H1 (cell line): ENCODE results near the gene KIF26B. TPM values are rescaled to one million over a fixed set of nuclear protein-coding genes. Genes with fewer than 3 reads are reported as not detected.

Experiments
- CTCF ChIA-PET: fragments of 300-600 bp; sonication (Branson Sonifier 250); formaldehyde crosslinking; loops from one replicate; lab custom pipeline; 2021; ENCODE audit not compliant: partially characterized antibody; lab: Charles Lee
- POLR2A ChIA-PET: fragments of 300-600 bp; sonication (Branson Sonifier 250); formaldehyde crosslinking; loops from one replicate; lab custom pipeline; 2021; ENCODE audit warnings: inconsistent platforms; ENCODE audit not compliant: partially characterized antibody; lab: Charles Lee
- DNase-seq, 2 experiments: peaks; one replicate each; pipeline versions ENCODE4 v3.0.0 to v3.0.0-alpha.2; 2010 to 2022; ENCODE audit warnings: low spot score in 2 of 2, low read depth in 1 of 2, mixed read lengths in 1 of 2
- FAIRE-seq: peaks from 2 replicates; lab custom pipeline; 2011; peaks lifted over from hg19 to GRCh38; lab: Jason Lieb, UNC
- H2AFZ ChIP-seq: 2 replicates; pipeline ENCODE4 v1.8.1; 2012; ENCODE audit warnings: low read length, inconsistent platforms
- H2AK5ac ChIP-seq: 2 replicates; pipeline ENCODE4 v1.6.1; 2013; ENCODE audit warnings: low read depth, low read length
- H2BK120ac ChIP-seq: replicated peaks from 2 replicates; pipeline ENCODE3; 2013; ENCODE audit warnings: low read depth, low read length, inconsistent platforms
- H2BK12ac ChIP-seq: 2 replicates; pipeline ENCODE4 v1.6.1; 2013; ENCODE audit warnings: low read depth, low read length
- H2BK15ac ChIP-seq: 2 replicates; pipeline ENCODE4 v1.6.1; 2013; ENCODE audit warnings: low read length
- H2BK20ac ChIP-seq: 2 replicates; pipeline ENCODE4 v1.6.1; 2013; ENCODE audit warnings: low read length
- H2BK5ac ChIP-seq: 2 replicates; pipeline ENCODE4 v1.6.1; 2013; ENCODE audit warnings: low read depth, low read length
- H3K14ac ChIP-seq: 2 replicates; pipeline ENCODE4 v1.6.1; 2013; ENCODE audit warnings: inconsistent platforms; ENCODE audit not compliant: insufficient read length
- H3K18ac ChIP-seq: 2 replicates; pipeline ENCODE4 v1.6.1; 2013; ENCODE audit warnings: low read length; ENCODE audit errors: extremely low read depth
- H3K23ac ChIP-seq: 2 replicates; pipeline ENCODE4 v1.6.1; 2013; ENCODE audit warnings: inconsistent platforms; ENCODE audit not compliant: insufficient read length
- H3K23me2 ChIP-seq: 2 replicates; pipeline ENCODE4 v1.6.1; 2013; ENCODE audit warnings: low read depth, low read length
- H3K27ac ChIP-seq: 2 replicates; pipeline ENCODE4 v1.6.1; 2011; ENCODE audit warnings: low read depth, low read length, inconsistent platforms
- H3K27me3 ChIP-seq, 4 experiments: replicated peaks in 1 of 4; 1 replicate in 1 of 4; 2 replicates in 3 of 4; pipeline versions ENCODE4 v1.6.1 to v1.8.1; 2011 to 2013; ENCODE audit warnings: low read length in 3 of 4, mild to moderate bottlenecking in 3 of 4, inconsistent platforms in 2 of 4, mixed read lengths in 2 of 4, moderate library complexity in 1 of 4; ENCODE audit not compliant: control insufficient read depth in 3 of 4, insufficient read depth in 3 of 4; ENCODE audit errors: extremely low read depth in 1 of 4
- H3K36me3 ChIP-seq, 4 experiments: 2 replicates each; pipeline versions ENCODE4 v1.6.1 to v1.8.1; 2011 to 2013; ENCODE audit warnings: mild to moderate bottlenecking in 4 of 4, low read length in 3 of 4, moderate library complexity in 2 of 4, control low read depth in 1 of 4, inconsistent platforms in 1 of 4; ENCODE audit not compliant: insufficient read depth in 4 of 4, control insufficient read depth in 2 of 4
- H3K4ac ChIP-seq: replicated peaks from 2 replicates; pipeline ENCODE3; 2013; ENCODE audit warnings: low read length, low read depth, mixed read lengths, inconsistent platforms; ENCODE audit not compliant: insufficient read length
- H3K4me1 ChIP-seq, 4 experiments: replicated peaks in 1 of 4; 1 replicate in 1 of 4; 2 replicates in 3 of 4; pipeline versions ENCODE4 v1.6.1 to v1.8.1; 2011 to 2013; ENCODE audit warnings: low read length in 3 of 4, inconsistent platforms in 2 of 4, mixed read lengths in 1 of 4; ENCODE audit not compliant: insufficient read depth in 4 of 4, control insufficient read depth in 3 of 4
- H3K4me2 ChIP-seq, 2 experiments: 2 replicates each; pipeline versions ENCODE4 v1.6.1 to v1.8.1; 2011 to 2013; ENCODE audit warnings: low read depth in 2 of 2, low read length in 2 of 2, control low read depth in 1 of 2, inconsistent platforms in 1 of 2, mild to moderate bottlenecking in 1 of 2; ENCODE audit not compliant: insufficient read depth in 1 of 2
- H3K4me3 ChIP-seq, 4 experiments: fragments of 200-600, 300-600 bp in 1 of 4; sonication (generic), shearing (Covaris generic), sonication (Bioruptor Twin) in 1 of 4; 2 replicates each; pipeline versions ENCODE4 v1.5.1 to v1.8.1; 2011 to 2016; ENCODE audit warnings: low read length in 4 of 4, low read depth in 3 of 4, control low read depth in 2 of 4, inconsistent platforms in 2 of 4, mild to moderate bottlenecking in 2 of 4, mixed read lengths in 1 of 4, moderate library complexity in 1 of 4; ENCODE audit not compliant: insufficient read depth in 2 of 4; ENCODE audit errors: extremely low read depth in 1 of 4
- H3K56ac ChIP-seq: replicated peaks from 2 replicates; pipeline ENCODE3; 2013; ENCODE audit warnings: low read depth, mild to moderate bottlenecking, mixed read lengths, low read length, inconsistent platforms; ENCODE audit not compliant: insufficient read length
- H3K79me1 ChIP-seq: 2 replicates; pipeline ENCODE4 v1.6.1; 2013; ENCODE audit warnings: low read depth, low read length, control low read depth
- H3K79me2 ChIP-seq, 2 experiments: 2 replicates each; pipeline versions ENCODE4 v1.6.1 to v1.8.1; 2012 to 2013; ENCODE audit warnings: low read length in 2 of 2, mild to moderate bottlenecking in 2 of 2, inconsistent platforms in 1 of 2; ENCODE audit not compliant: insufficient read depth in 2 of 2, control insufficient read depth in 1 of 2
- H3K9ac ChIP-seq, 4 experiments: replicated peaks in 1 of 4; 1 replicate in 1 of 4; 2 replicates in 3 of 4; pipeline versions ENCODE4 v1.6.1 to v1.8.1; 2011 to 2013; ENCODE audit warnings: low read depth in 3 of 4, low read length in 3 of 4, control low read depth in 2 of 4, mild to moderate bottlenecking in 2 of 4, moderate library complexity in 2 of 4, inconsistent platforms in 1 of 4; ENCODE audit errors: extremely low read depth in 1 of 4
- H3K9me3 ChIP-seq, 2 experiments: 2 replicates each; pipeline versions ENCODE4 v1.6.1 to v1.8.1; 2012 to 2013; ENCODE audit warnings: mild to moderate bottlenecking in 2 of 2, moderate library complexity in 2 of 2, control low read depth in 1 of 2, inconsistent platforms in 1 of 2, low read depth in 1 of 2, low read length in 1 of 2, mixed read lengths in 1 of 2; ENCODE audit not compliant: insufficient read depth in 2 of 2
- H4K20me1 ChIP-seq, 2 experiments: replicated peaks in 1 of 2; 2 replicates each; pipeline versions ENCODE3 to v1.8.1; 2011 to 2013; ENCODE audit warnings: inconsistent platforms in 2 of 2, low read length in 2 of 2, mild to moderate bottlenecking in 1 of 2; ENCODE audit not compliant: insufficient read depth in 2 of 2, control insufficient read depth in 1 of 2
- H4K5ac ChIP-seq: 2 replicates; pipeline ENCODE4 v1.6.1; 2013; ENCODE audit warnings: low read length, low read depth, mixed read lengths, inconsistent platforms; ENCODE audit not compliant: insufficient read length
- H4K8ac ChIP-seq: 2 replicates; pipeline ENCODE4 v1.8.0; 2013; ENCODE audit warnings: mild to moderate bottlenecking, moderate library complexity, low read length, inconsistent platforms; ENCODE audit not compliant: insufficient read depth; ENCODE audit errors: extremely low read depth
- H4K91ac ChIP-seq: replicated peaks from 2 replicates; pipeline ENCODE3; 2013; ENCODE audit warnings: low read length, mixed read lengths, inconsistent platforms; ENCODE audit not compliant: insufficient read length
- RAD21 ChIP-seq, 2 experiments: IDR thresholded peaks in 1 of 2; conservative IDR thresholded peaks in 1 of 2; 2 replicates each; pipeline ENCODE4 v1.6.1; 2011; ENCODE audit warnings: low read depth in 2 of 2, low read length in 2 of 2, improper control_type of control experiment in 1 of 2, inconsistent platforms in 1 of 2, mild to moderate bottlenecking in 1 of 2, moderate library complexity in 1 of 2
- WGBS, 2 experiments: shearing (Covaris generic) in 1 of 2; methylation state at CpG; one replicate each; pipeline versions ENCODE4 v1.1.6 to v1.1.7; 2013 to 2015; ENCODE audit warnings: low lambda C conversion rate in 2 of 2, mixed read lengths in 2 of 2, inconsistent platforms in 1 of 2, low coverage in 1 of 2, missing lambda C conversion rate in 1 of 2; ENCODE audit not compliant: insufficient replicate concordance in 2 of 2, insufficient coverage in 1 of 2, insufficient read length in 1 of 2; ENCODE audit errors: extremely low coverage in 1 of 2, missing lambda C conversion rate in 1 of 2; 5-methylcytosine and 5-hydroxymethylcytosine counted together
- polyA plus RNA-seq, 7 experiments: library from polyadenylated mRNA; depleted of rRNA in 3 of 7; stranded (reverse) in 5 of 7; unstranded in 2 of 7; fragments of >200 nt in 5 of 7; fragments of 200-250 nt in 2 of 7; gene quantifications; 1 replicate in 5 of 7; 2 replicates in 1 of 7; 4 replicates in 1 of 7; pipeline versions ENCODE4 v1.2.1 to v1.2.3, GENCODE V29; 2011 to 2013; ENCODE audit warnings: missing spikeins in 2 of 7, mixed read lengths in 2 of 7
- total RNA-seq: library from RNA; stranded (reverse); fragmentation: NEBNext Ultra II Directional; extraction: Animal tissue kit (Norgen Biotek cat#: 25700); gene quantifications from 2 replicates; pipeline ENCODE4 v1.2.1, GENCODE V29; 2021
- TF ChIP-seq, protein P1 (sequence below): IDR thresholded peaks from 2 replicates; pipeline ENCODE4 v1.6.1; 2011; ENCODE audit warnings: low read depth, mild to moderate bottlenecking, low read length; ENCODE audit not compliant: insufficient read depth
- TF ChIP-seq, protein P2 (sequence below), 3 experiments: IDR thresholded peaks; 1 replicate in 2 of 3; 2 replicates in 1 of 3; pipeline versions ENCODE4 v1.5.1 to v1.6.1; 2011; ENCODE audit warnings: low read length in 3 of 3, mild to moderate bottlenecking in 3 of 3, inconsistent platforms in 2 of 3, low read depth in 1 of 3, moderate library complexity in 1 of 3; ENCODE audit not compliant: insufficient read depth in 1 of 3; ENCODE audit errors: control extremely low read depth in 1 of 3

KIF26B gene
- total and polyA plus RNA-seq, 2 of the 8 experiments (the other 6 are each of a cell fraction or from before 2014, with no cell fraction given) = 0.06 to 0.28 TPM

DNA sequence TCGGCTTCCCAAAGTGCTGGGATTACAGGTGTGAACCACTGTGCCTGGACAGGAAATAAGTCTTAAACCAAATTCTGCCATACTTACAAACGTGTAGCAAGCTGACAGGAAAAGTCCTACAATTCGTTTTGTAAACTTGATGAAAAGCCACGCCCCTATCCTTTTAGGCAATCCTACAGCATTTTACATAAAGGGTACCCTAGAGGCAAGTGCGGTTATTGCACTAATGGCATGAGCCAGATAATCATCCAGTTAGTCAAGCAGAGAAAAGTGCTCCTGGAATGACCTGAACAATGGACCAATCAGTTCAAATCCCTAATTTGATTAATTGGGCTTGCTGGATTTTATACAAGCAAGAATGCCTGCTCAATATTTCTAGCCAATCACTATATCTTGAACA is 338.2 kb downstream of the KIF26B start:
- 74% methylated on average over 5 of the region's 5 CpGs; no CpG with 5 or more reads in 1 of the 2 experiments for WGBS, 2 experiments
- peak; percentile 8 to 27; a peak in 1 of 4 replicates for TF ChIP-seq RAD21 (IDR thresholded peaks at IDR 0.05 in 1 of 2, conservative IDR thresholded peaks at IDR 0.05 in 1 of 2; ENCODE audit: low read depth in 2 of 2, low read length in 2 of 2)
- TF ChIP-seq, protein P1, sequence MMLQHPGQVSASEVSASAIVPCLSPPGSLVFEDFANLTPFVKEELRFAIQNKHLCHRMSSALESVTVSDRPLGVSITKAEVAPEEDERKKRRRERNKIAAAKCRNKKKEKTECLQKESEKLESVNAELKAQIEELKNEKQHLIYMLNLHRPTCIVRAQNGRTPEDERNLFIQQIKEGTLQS = no peak
- TF ChIP-seq, protein P2, sequence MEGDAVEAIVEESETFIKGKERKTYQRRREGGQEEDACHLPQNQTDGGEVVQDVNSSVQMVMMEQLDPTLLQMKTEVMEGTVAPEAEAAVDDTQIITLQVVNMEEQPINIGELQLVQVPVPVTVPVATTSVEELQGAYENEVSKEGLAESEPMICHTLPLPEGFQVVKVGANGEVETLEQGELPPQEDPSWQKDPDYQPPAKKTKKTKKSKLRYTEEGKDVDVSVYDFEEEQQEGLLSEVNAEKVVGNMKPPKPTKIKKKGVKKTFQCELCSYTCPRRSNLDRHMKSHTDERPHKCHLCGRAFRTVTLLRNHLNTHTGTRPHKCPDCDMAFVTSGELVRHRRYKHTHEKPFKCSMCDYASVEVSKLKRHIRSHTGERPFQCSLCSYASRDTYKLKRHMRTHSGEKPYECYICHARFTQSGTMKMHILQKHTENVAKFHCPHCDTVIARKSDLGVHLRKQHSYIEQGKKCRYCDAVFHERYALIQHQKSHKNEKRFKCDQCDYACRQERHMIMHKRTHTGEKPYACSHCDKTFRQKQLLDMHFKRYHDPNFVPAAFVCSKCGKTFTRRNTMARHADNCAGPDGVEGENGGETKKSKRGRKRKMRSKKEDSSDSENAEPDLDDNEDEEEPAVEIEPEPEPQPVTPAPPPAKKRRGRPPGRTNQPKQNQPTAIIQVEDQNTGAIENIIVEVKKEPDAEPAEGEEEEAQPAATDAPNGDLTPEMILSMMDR (IDR thresholded peaks at IDR 0.05; ENCODE audit: control extremely low read depth in 1 of 3, insufficient read depth in 1 of 3, low read depth in 1 of 3, low read length in 3 of 3) = peak in 1 of 3 experiments; percentile 42; a peak in 1 of 4 replicates
- Histone ChIP-seq H3K4me1 (peaks cover 0 to 3% (median 0%) of the 10 kb centered on the region in 4 experiments; a peak in 1 of 7 replicates), H4K91ac (no peak overlapping the region), H2BK120ac (no peak overlapping the region), H3K9me3 (0 out of 4 replicates have a peak, but pooled peaks cover 0 to 3% of the 10 kb centered on the region in 2 experiments), H3K79me1 (no peaks in the 10 kb centered on the region), H3K23me2 (no peaks in the 10 kb centered on the region), H3K4me2 (no peak overlapping the region), H4K5ac (no peak overlapping the region), H3K27me3 (no peaks in the 10 kb centered on the region), H3K18ac (no peak overlapping the region), H2BK5ac (no peak overlapping the region), H2AFZ (no peak overlapping the region), H3K56ac (no peak overlapping the region), H3K14ac (no peak overlapping the region), H4K20me1 (no peaks in the 10 kb centered on the region), H3K27ac (no peak overlapping the region), H3K36me3 (no peaks in the 10 kb centered on the region), H2BK12ac (no peak overlapping the region), H2BK15ac (no peak overlapping the region), H3K79me2 (no peaks in the 10 kb centered on the region), H3K9ac (no peak overlapping the region), H3K23ac (no peak overlapping the region), H2AK5ac (no peak overlapping the region), H2BK20ac (no peak overlapping the region), H3K4ac (no peak overlapping the region), H3K4me3 (no peak overlapping the region), H4K8ac (no peak overlapping the region)
- FAIRE-seq = peak; percentile 57
- no peak for DNase-seq
- POLR2A ChIA-PET = no interaction called here
- CTCF ChIA-PET = interaction anchor here (1.3 to 3.2 kb wide), 5 partner anchors 10 to 32 kb away, joined by 3 to 18 read pairs (median 5); no protein-coding TSS in a partner anchor
